Neural progenitor cell (in vitro differentiated cells): Measurements from ENCODE around the gene PODNL1.

Experiments
- EZH2phosphoT487 ChIP-seq: fragments of 200-600 bp; sonication (generic); IDR thresholded peaks from 2 replicates; pipeline ENCODE4 v1.6.1; 2017; ENCODE audit warnings: antibody characterized with exemption
- TF ChIP-seq, protein P1 (sequence below): fragments of 200-600 bp; sonication (generic); IDR thresholded peaks from 2 replicates; pipeline ENCODE4 v1.5.1; 2017; ENCODE audit warnings: antibody characterized with exemption, mild to moderate bottlenecking

- TF ChIP-seq, protein P1, sequence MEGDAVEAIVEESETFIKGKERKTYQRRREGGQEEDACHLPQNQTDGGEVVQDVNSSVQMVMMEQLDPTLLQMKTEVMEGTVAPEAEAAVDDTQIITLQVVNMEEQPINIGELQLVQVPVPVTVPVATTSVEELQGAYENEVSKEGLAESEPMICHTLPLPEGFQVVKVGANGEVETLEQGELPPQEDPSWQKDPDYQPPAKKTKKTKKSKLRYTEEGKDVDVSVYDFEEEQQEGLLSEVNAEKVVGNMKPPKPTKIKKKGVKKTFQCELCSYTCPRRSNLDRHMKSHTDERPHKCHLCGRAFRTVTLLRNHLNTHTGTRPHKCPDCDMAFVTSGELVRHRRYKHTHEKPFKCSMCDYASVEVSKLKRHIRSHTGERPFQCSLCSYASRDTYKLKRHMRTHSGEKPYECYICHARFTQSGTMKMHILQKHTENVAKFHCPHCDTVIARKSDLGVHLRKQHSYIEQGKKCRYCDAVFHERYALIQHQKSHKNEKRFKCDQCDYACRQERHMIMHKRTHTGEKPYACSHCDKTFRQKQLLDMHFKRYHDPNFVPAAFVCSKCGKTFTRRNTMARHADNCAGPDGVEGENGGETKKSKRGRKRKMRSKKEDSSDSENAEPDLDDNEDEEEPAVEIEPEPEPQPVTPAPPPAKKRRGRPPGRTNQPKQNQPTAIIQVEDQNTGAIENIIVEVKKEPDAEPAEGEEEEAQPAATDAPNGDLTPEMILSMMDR: no peak
- no peak for TF ChIP-seq EZH2phosphoT487
Measured at GRCh38 chr19:13978351-13979243, 40.4 kb upstream of the PODNL1 start.
